CD4-positive, alpha-beta T cell (primary cell): ENCODE results near the gene TALDO1. TPM values are rescaled to one million over a fixed set of nuclear protein-coding genes. Genes with fewer than 3 reads are reported as not detected.

Experiments used
- ATAC-seq: fragments of 200-7000 bp; cut with Tn5 transposase; one replicate; pipeline ENCODE4 v1.10.0; 2022; ENCODE audit warnings: mild to moderate bottlenecking; ENCODE audit not compliant: poor library complexity
- CTCF ChIA-PET: fragments of 350-600 bp; sonication (Branson Sonifier 250); formaldehyde crosslinking; loops from one replicate; lab custom pipeline; 2021; ENCODE audit warnings: antibody characterized with exemption, inconsistent platforms; lab: Charles Lee
- POLR2A ChIA-PET: fragments of 350-600 bp; sonication (Branson Sonifier 250); formaldehyde crosslinking; loops from one replicate; lab custom pipeline; 2021; ENCODE audit warnings: antibody characterized with exemption, inconsistent platforms; lab: Charles Lee
- DNase-seq, 14 experiments: peaks; one replicate each; pipeline ENCODE4 v3.0.0-alpha.2; 2013 to 2020; ENCODE audit warnings: mixed read lengths in 2 of 14
- H3K27ac ChIP-seq, 2 donors: one replicate each; pipeline versions ENCODE4 v1.5.1 to v1.7.0; 2013; ENCODE audit warnings: low read length in 2 of 2, low read depth in 1 of 2, mild to moderate bottlenecking in 1 of 2
- H3K27me3 ChIP-seq, 2 experiments: 1 replicate in 1 of 2; 2 replicates in 1 of 2; pipeline versions ENCODE4 v1.6.1 to v1.7.0; 2013; ENCODE audit warnings: low read length in 2 of 2, control low read depth in 1 of 2, mild to moderate bottlenecking in 1 of 2, moderate library complexity in 1 of 2; ENCODE audit not compliant: insufficient read depth in 2 of 2, control insufficient read depth in 1 of 2
- H3K36me3 ChIP-seq: one replicate; pipeline ENCODE4 v1.6.1; 2013; ENCODE audit warnings: low read length, control low read depth; ENCODE audit not compliant: insufficient read depth
- H3K4me1 ChIP-seq: one replicate; pipeline ENCODE4 v1.6.1; 2013; ENCODE audit warnings: low read length, control low read depth; ENCODE audit not compliant: insufficient read depth
- H3K4me3 ChIP-seq: one replicate; pipeline ENCODE4 v1.5.1; 2013; ENCODE audit warnings: mild to moderate bottlenecking, low read length, moderate library complexity
- H3K9me3 ChIP-seq, 2 experiments: 1 replicate in 1 of 2; 2 replicates in 1 of 2; pipeline versions ENCODE4 v1.6.1 to v1.7.0; 2013; ENCODE audit warnings: low read length in 2 of 2, mild to moderate bottlenecking in 2 of 2, control low read depth in 1 of 2, moderate library complexity in 1 of 2; ENCODE audit not compliant: control insufficient read depth in 1 of 2, insufficient read depth in 1 of 2
- H3K27ac Mint-ChIP-seq: one replicate; pipeline ENCODE4 v1.8.0; 2020; ENCODE audit warnings: mixed read lengths
- H3K27me3 Mint-ChIP-seq: one replicate; pipeline ENCODE4 v1.8.0; 2021; ENCODE audit warnings: mixed read lengths
- H3K36me3 Mint-ChIP-seq: one replicate; pipeline ENCODE4 v1.8.0; 2021; ENCODE audit warnings: low read depth, mixed read lengths
- H3K4me1 Mint-ChIP-seq: one replicate; pipeline ENCODE4 v1.8.0; 2021; ENCODE audit warnings: low read depth, mixed read lengths
- H3K4me3 Mint-ChIP-seq: one replicate; pipeline ENCODE4 v1.8.0; 2020; ENCODE audit warnings: mild to moderate bottlenecking, mixed read lengths
- H3K9me3 Mint-ChIP-seq: one replicate; pipeline ENCODE4 v1.8.0; 2020; ENCODE audit warnings: mixed read lengths
- intact Hi-C, 2 experiments: fragments of 100-400 bp; cut with DNase I in 1 of 2; cut with micrococcal nuclease in 1 of 2; formaldehyde crosslinking; loops; one replicate each; pipeline versions ENCODE4 v1.15.1 to v1.9.0; 2023 to 2025; cut with DNase I, micrococcal nuclease
- total RNA-seq, 174 experiments: library from RNA in 2 of 174; stranded (reverse) in 2 of 174; gene quantifications; one replicate each; pipeline ENCODE4 v1.2.3 and lab custom pipeline; 2021 to 2026
- TF ChIP-seq, protein P1 (sequence below): fragments of 200-600 bp; IDR thresholded peaks from one replicate; pipeline ENCODE4 v1.8.0; 2022; ENCODE audit warnings: antibody characterized with exemption, mild to moderate bottlenecking

Gene TALDO1
- total RNA-seq, 2 experiments from 2014 or later: 26.2 to 27.7 TPM

GRCh38 chr11:772429-773390 lies 25.4 kb downstream of the TALDO1 start:
- no peak overlapping the region for H3K27ac Mint-ChIP-seq
- H3K27me3 Mint-ChIP-seq: no peaks in the 10 kb centered on the region
- H3K4me3 ChIP-seq: no peak overlapping the region

DNA sequence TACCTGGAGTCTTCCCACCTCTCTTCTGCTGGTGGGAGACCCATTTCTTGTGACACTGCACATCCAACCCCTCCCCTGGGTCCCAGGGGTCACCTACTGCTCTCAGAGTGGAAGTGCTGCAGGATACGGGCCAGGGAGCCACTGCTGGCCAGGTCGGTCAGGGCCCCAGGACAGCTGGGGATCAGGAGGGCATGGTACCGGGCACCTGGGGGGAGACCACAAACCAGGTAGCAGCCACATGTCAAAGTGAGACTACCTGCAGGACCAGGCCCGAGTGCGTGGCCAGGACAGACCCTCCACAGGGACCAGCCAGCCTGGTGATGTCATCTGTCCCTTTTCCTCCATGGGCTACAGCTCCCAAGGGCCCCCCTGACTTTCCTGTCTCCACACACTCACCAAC lies 26.2 kb downstream of the TALDO1 start:
- H3K27me3 Mint-ChIP-seq: no peaks in the 10 kb centered on the region
- DNase-seq (no peak), ATAC-seq (no peak)
- H3K9me3 Mint-ChIP-seq: no peaks in the 10 kb centered on the region
- Histone ChIP-seq H3K4me1 (peaks cover 34% of the 10 kb centered on the region), H3K4me3 (no peak overlapping the region), H3K27ac (no peak overlapping the region), H3K36me3 (peaks cover 32% of the 10 kb centered on the region), H3K27me3 (no peaks in the 10 kb centered on the region), H3K9me3 (no peaks in the 10 kb centered on the region)
- H3K4me3 Mint-ChIP-seq: no peak overlapping the region
- no peak overlapping the region for H3K27ac Mint-ChIP-seq
- H3K36me3 Mint-ChIP-seq: peaks cover 3% of the 10 kb centered on the region
- intact Hi-C loops: no loop called here
- POLR2A ChIA-PET: no interaction called here
- CTCF ChIA-PET: no interaction called here
- TF ChIP-seq, protein P1, sequence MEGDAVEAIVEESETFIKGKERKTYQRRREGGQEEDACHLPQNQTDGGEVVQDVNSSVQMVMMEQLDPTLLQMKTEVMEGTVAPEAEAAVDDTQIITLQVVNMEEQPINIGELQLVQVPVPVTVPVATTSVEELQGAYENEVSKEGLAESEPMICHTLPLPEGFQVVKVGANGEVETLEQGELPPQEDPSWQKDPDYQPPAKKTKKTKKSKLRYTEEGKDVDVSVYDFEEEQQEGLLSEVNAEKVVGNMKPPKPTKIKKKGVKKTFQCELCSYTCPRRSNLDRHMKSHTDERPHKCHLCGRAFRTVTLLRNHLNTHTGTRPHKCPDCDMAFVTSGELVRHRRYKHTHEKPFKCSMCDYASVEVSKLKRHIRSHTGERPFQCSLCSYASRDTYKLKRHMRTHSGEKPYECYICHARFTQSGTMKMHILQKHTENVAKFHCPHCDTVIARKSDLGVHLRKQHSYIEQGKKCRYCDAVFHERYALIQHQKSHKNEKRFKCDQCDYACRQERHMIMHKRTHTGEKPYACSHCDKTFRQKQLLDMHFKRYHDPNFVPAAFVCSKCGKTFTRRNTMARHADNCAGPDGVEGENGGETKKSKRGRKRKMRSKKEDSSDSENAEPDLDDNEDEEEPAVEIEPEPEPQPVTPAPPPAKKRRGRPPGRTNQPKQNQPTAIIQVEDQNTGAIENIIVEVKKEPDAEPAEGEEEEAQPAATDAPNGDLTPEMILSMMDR: no peak
- H3K4me1 Mint-ChIP-seq: peaks cover 11% of the 10 kb centered on the region

More at GRCh38 chr11:772429-773390, 25.4 kb downstream of the TALDO1 start:
- POLR2A ChIA-PET: no interaction called here
- Histone ChIP-seq H3K36me3 (peaks cover 32% of the 10 kb centered on the region), H3K27me3 (no peaks in the 10 kb centered on the region), H3K9me3 (no peaks in the 10 kb centered on the region), H3K27ac (no peak overlapping the region), H3K4me1 (peaks cover 27% of the 10 kb centered on the region)
- Mint-ChIP-seq H3K4me1 (peaks cover 11% of the 10 kb centered on the region), H3K4me3 (no peak overlapping the region), H3K9me3 (no peaks in the 10 kb centered on the region), H3K36me3 (peaks cover 3% of the 10 kb centered on the region)
- ATAC-seq: no peak
- intact Hi-C loops: no loop called here
- TF ChIP-seq, protein P1: no peak
- CTCF ChIA-PET: no interaction called here
- DNase-seq: peak in 1 of 14 experiments; percentile 24

DNA sequence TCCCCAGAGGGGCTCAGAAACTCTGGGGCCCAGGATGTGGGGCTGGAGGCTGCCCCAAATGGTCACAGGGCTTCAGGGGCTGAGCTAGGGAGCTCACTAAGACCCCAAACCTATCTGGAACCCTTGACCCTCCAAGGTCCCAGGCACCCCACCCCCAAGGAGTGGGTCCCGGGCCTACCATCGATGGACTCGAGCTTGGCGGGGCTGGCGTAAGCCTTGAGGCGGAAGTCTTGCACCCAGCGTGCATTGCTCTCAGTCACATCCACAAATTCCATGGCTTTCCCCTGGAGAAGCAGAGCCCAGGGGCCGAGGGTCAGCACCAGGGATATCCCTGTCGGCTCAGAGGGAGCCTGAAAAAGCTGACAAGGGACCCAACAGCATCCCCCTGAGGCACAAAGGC lies 26.6 kb downstream of the TALDO1 start:
- Histone ChIP-seq H3K9me3 (no peaks in the 10 kb centered on the region), H3K36me3 (peaks cover 32% of the 10 kb centered on the region), H3K27me3 (no peaks in the 10 kb centered on the region), H3K27ac (no peak overlapping the region), H3K4me3 (no peak overlapping the region), H3K4me1 (peaks cover 38% of the 10 kb centered on the region)
- Mint-ChIP-seq H3K27me3 (no peaks in the 10 kb centered on the region), H3K9me3 (no peaks in the 10 kb centered on the region), H3K4me3 (no peak overlapping the region), H3K36me3 (peaks cover 3% of the 10 kb centered on the region), H3K27ac (no peak overlapping the region), H3K4me1 (peaks cover 11% of the 10 kb centered on the region)
- intact Hi-C loops: no loop called here
- ChIA-PET POLR2A (interaction anchor here (1.4 kb wide), 1 partner anchor 36 kb away, joined by 4 read pairs; no protein-coding TSS in a partner anchor), CTCF (no interaction called here)
- TF ChIP-seq, protein P1: no peak
- DNase-seq: no peak
- no peak for ATAC-seq
